Renal cortex interstitium (tissue), 11 donors: ENCODE data around the gene ACTL9. TPM values are rescaled to one million over a fixed set of nuclear protein-coding genes. Genes with fewer than 3 reads are reported as not detected.

Experiments used
- DNase-seq, 11 donors: peaks; one replicate each; pipeline ENCODE4 v3.0.0-alpha.2; 2013; ENCODE audit warnings: low read depth in 9 of 11, low spot score in 4 of 11; ENCODE audit errors: extremely low read depth in 1 of 11
- polyA plus RNA-seq, 3 donors: library from polyadenylated mRNA; unstranded; fragments of 120-200 nt; gene quantifications; one replicate each; pipeline ENCODE4 v1.2.1, GENCODE V29; 2013; ENCODE audit not compliant: insufficient read length in 3 of 3

ACTL9 gene
- polyA plus RNA-seq, 3 donors = not detected

- no peak for DNase-seq
Observed at GRCh38 chr19:8690753-8691539, 7.6 kb downstream of the ACTL9 start.

- no peak for DNase-seq
Observed at GRCh38 chr19:8688930-8689329, 9.7 kb downstream of the ACTL9 start.

GRCh38 chr19:8686549-8686948 lies 12.0 kb downstream of the ACTL9 start:
- DNase-seq = no peak

- DNase-seq = no peak
Observed at GRCh38 chr19:8684001-8684902, 14.3 kb downstream of the ACTL9 start.

- DNase-seq = no peak
Observed at GRCh38 chr19:8682931-8683330, 15.7 kb downstream of the ACTL9 start.

- no peak for DNase-seq
Observed at GRCh38 chr19:8682472-8682871, 16.1 kb downstream of the ACTL9 start.

GRCh38 chr19:8681345-8682029 lies 17.1 kb downstream of the ACTL9 start:
- DNase-seq = no peak

- DNase-seq = no peak
Observed at GRCh38 chr19:8680676-8681344, 17.8 kb downstream of the ACTL9 start.

- no peak for DNase-seq
Observed at GRCh38 chr19:8678244-8678807, 20.3 kb downstream of the ACTL9 start.

GRCh38 chr19:8675066-8675465 lies 23.5 kb downstream of the ACTL9 start:
- no peak for DNase-seq

- DNase-seq = no peak
Observed at GRCh38 chr19:8673276-8673891, 25.2 kb downstream of the ACTL9 start.

- DNase-seq = no peak
Observed at GRCh38 chr19:8666814-8667405, 31.7 kb downstream of the ACTL9 start.

GRCh38 chr19:8665468-8666213 lies 33.0 kb downstream of the ACTL9 start:
- DNase-seq = no peak

- no peak for DNase-seq
Observed at GRCh38 chr19:8664671-8665057, 33.9 kb downstream of the ACTL9 start.

- peak in 1 of 11 donors; percentile 5 for DNase-seq
Observed at GRCh38 chr19:8663920-8664670, 34.5 kb downstream of the ACTL9 start.

- DNase-seq = no peak
Observed at GRCh38 chr19:8662263-8662662, 36.3 kb downstream of the ACTL9 start.

GRCh38 chr19:8659905-8660304 lies 38.7 kb downstream of the ACTL9 start:
- DNase-seq = no peak
